Measurements from ENCODE around the gene KIF26B. TPM values are rescaled to one million over a fixed set of nuclear protein-coding genes. Genes with fewer than 3 reads are reported as not detected.

Gene KIF26B
- total RNA-seq, 1 experiment from 2014 or later, result 1.2 TPM

GRCh38 chr1:245650441-245650960, 495.7 kb downstream of the KIF26B start (continued):
- TF ChIP-seq, protein P1, sequence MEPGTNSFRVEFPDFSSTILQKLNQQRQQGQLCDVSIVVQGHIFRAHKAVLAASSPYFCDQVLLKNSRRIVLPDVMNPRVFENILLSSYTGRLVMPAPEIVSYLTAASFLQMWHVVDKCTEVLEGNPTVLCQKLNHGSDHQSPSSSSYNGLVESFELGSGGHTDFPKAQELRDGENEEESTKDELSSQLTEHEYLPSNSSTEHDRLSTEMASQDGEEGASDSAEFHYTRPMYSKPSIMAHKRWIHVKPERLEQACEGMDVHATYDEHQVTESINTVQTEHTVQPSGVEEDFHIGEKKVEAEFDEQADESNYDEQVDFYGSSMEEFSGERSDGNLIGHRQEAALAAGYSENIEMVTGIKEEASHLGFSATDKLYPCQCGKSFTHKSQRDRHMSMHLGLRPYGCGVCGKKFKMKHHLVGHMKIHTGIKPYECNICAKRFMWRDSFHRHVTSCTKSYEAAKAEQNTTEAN (CRISPR knock-in tag; IDR thresholded peaks at IDR 0.05), result no peak
- TF ChIP-seq ZNF138 (CRISPR knock-in tag; conservative IDR thresholded peaks at IDR 0.05), result no peak
- no peak for TF ChIP-seq JUN (CRISPR knock-in tag; IDR thresholded peaks at IDR 0.05)
- TF ChIP-seq, protein P2, sequence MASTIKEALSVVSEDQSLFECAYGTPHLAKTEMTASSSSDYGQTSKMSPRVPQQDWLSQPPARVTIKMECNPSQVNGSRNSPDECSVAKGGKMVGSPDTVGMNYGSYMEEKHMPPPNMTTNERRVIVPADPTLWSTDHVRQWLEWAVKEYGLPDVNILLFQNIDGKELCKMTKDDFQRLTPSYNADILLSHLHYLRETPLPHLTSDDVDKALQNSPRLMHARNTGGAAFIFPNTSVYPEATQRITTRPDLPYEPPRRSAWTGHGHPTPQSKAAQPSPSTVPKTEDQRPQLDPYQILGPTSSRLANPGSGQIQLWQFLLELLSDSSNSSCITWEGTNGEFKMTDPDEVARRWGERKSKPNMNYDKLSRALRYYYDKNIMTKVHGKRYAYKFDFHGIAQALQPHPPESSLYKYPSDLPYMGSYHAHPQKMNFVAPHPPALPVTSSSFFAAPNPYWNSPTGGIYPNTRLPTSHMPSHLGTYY (CRISPR knock-in tag; IDR thresholded peaks at IDR 0.05), result no peak
- no peak for TF ChIP-seq ZNF219 (CRISPR knock-in tag; IDR thresholded peaks at IDR 0.05; ENCODE audit: borderline replicate concordance)
- no peak for TF ChIP-seq TEAD4 (CRISPR knock-in tag; IDR thresholded peaks at IDR 0.05)

DNA sequence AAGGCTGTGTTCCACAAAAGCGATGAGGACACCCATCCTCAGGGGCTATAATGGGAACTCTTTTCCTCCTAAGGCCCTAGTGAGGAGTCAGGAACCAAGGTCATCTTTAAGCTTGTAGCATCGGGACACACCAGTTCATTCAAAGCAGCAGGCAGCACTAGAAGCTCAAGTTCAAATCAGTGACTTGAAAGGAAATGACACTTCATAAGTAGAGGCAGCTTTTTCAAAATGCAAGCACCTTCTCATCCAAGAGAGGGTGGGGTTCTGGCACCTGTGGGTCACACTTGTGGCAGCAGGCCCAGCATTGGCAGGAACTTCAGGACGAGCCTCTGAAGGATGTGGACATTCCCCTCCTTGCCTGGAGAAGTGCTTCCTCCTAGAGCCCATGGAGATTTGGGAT, 496.3 kb downstream of the KIF26B start:
- H3K4me1 Mint-ChIP-seq, result peaks cover 28% of the 10 kb centered on the region
- H3K36me3 Mint-ChIP-seq, result peaks cover 5% of the 10 kb centered on the region
- ATAC-seq (no peak), DNase-seq (ENCODE audit: low spot score) (no peak)
- no peak overlapping the region for H3K4me3 Mint-ChIP-seq
- TF ChIP-seq MYBL2 (CRISPR knock-in tag; IDR thresholded peaks at IDR 0.05), result no peak
- TF ChIP-seq SMAD4 (CRISPR knock-in tag; IDR thresholded peaks at IDR 0.05), result no peak
- no peak for TF ChIP-seq CREB1 (CRISPR knock-in tag; IDR thresholded peaks at IDR 0.05)
- no peak for TF ChIP-seq SOX15 (CRISPR knock-in tag; IDR thresholded peaks at IDR 0.05)
- TF ChIP-seq NFYB (CRISPR knock-in tag; conservative IDR thresholded peaks at IDR 0.05; ENCODE audit: low read depth), result no peak
- ChIA-PET CTCF (no interaction called here), POLR2A (no interaction called here)
- no peaks in the 10 kb centered on the region; the same call in 1 of the 2 replicates for H3K27me3 Mint-ChIP-seq (ENCODE audit: low read depth)
- no peak overlapping the region for H3K27ac Mint-ChIP-seq
- peaks cover 22% of the 10 kb centered on the region for H3K9me3 Mint-ChIP-seq

DNA sequence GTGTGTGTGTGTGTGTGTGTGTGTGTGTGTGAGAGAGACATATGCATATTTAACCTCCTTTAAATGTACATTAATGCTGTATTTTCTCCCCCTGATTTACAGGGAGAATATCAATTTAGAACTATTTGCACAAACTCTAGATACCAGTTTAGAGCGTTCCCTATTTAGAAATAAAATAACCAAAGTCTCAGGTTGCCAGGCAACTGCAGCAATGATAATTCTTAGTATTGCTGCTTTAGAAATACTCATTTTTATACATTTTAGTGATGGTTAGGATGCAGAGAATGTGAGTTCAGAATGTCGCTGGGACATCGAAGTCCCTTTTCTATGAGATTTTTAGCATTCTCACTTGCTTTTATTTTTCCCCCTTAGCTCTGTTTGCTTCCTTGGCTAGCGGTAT, 497.3 kb downstream of the KIF26B start:
- CTCF ChIA-PET, result interaction anchor here (0.6 kb wide), 1 partner anchor 145 kb away, joined by 3 read pairs; no protein-coding TSS in a partner anchor
- peaks cover 22% of the 10 kb centered on the region for H3K9me3 Mint-ChIP-seq
- H3K4me1 Mint-ChIP-seq, result peaks cover 38% of the 10 kb centered on the region
- no peaks in the 10 kb centered on the region; the same call in 1 of the 2 replicates for H3K27me3 Mint-ChIP-seq (ENCODE audit: low read depth)
- DNase-seq (ENCODE audit: low spot score) (no peak), ATAC-seq (no peak)
- peaks cover 5% of the 10 kb centered on the region for H3K36me3 Mint-ChIP-seq
- TF ChIP-seq, protein P3, sequence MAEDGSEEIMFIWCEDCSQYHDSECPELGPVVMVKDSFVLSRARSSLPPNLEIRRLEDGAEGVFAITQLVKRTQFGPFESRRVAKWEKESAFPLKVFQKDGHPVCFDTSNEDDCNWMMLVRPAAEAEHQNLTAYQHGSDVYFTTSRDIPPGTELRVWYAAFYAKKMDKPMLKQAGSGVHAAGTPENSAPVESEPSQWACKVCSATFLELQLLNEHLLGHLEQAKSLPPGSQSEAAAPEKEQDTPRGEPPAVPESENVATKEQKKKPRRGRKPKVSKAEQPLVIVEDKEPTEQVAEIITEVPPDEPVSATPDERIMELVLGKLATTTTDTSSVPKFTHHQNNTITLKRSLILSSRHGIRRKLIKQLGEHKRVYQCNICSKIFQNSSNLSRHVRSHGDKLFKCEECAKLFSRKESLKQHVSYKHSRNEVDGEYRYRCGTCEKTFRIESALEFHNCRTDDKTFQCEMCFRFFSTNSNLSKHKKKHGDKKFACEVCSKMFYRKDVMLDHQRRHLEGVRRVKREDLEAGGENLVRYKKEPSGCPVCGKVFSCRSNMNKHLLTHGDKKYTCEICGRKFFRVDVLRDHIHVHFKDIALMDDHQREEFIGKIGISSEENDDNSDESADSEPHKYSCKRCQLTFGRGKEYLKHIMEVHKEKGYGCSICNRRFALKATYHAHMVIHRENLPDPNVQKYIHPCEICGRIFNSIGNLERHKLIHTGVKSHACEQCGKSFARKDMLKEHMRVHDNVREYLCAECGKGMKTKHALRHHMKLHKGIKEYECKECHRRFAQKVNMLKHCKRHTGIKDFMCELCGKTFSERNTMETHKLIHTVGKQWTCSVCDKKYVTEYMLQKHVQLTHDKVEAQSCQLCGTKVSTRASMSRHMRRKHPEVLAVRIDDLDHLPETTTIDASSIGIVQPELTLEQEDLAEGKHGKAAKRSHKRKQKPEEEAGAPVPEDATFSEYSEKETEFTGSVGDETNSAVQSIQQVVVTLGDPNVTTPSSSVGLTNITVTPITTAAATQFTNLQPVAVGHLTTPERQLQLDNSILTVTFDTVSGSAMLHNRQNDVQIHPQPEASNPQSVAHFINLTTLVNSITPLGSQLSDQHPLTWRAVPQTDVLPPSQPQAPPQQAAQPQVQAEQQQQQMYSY (CRISPR knock-in tag; IDR thresholded peaks at IDR 0.05), result no peak
- no peak for TF ChIP-seq ZNF671 (CRISPR knock-in tag; IDR thresholded peaks at IDR 0.05)
- TF ChIP-seq, protein P4, sequence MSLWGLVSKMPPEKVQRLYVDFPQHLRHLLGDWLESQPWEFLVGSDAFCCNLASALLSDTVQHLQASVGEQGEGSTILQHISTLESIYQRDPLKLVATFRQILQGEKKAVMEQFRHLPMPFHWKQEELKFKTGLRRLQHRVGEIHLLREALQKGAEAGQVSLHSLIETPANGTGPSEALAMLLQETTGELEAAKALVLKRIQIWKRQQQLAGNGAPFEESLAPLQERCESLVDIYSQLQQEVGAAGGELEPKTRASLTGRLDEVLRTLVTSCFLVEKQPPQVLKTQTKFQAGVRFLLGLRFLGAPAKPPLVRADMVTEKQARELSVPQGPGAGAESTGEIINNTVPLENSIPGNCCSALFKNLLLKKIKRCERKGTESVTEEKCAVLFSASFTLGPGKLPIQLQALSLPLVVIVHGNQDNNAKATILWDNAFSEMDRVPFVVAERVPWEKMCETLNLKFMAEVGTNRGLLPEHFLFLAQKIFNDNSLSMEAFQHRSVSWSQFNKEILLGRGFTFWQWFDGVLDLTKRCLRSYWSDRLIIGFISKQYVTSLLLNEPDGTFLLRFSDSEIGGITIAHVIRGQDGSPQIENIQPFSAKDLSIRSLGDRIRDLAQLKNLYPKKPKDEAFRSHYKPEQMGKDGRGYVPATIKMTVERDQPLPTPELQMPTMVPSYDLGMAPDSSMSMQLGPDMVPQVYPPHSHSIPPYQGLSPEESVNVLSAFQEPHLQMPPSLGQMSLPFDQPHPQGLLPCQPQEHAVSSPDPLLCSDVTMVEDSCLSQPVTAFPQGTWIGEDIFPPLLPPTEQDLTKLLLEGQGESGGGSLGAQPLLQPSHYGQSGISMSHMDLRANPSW (CRISPR knock-in tag; conservative IDR thresholded peaks at IDR 0.05; ENCODE audit: low read depth), result no peak
- H3K4me3 Mint-ChIP-seq, result no peak overlapping the region
- H3K27ac Mint-ChIP-seq, result no peak overlapping the region
- POLR2A ChIA-PET, result no interaction called here
